Immature natural killer cell (primary cell): ENCODE measurements around the gene SLC13A1. TPM values are rescaled to one million over a fixed set of nuclear protein-coding genes. Genes with fewer than 3 reads are reported as not detected.

Experiments
- DNase-seq, 3 donors: peaks; one replicate each; pipeline ENCODE4 v3.0.0; 2022; ENCODE audit warnings: mixed read lengths in 1 of 3
- H3K27ac Mint-ChIP-seq, 6 donors: one replicate each; pipeline ENCODE4 v1.8.0; 2020; ENCODE audit warnings: mixed read lengths in 6 of 6, mild to moderate bottlenecking in 5 of 6, inconsistent platforms in 4 of 6, moderate library complexity in 3 of 6
- H3K27me3 Mint-ChIP-seq, 3 donors: one replicate each; pipeline ENCODE4 v1.8.0; 2020 to 2021; ENCODE audit warnings: low read depth in 3 of 3, mild to moderate bottlenecking in 3 of 3, mixed read lengths in 3 of 3, moderate library complexity in 3 of 3, inconsistent platforms in 1 of 3
- H3K36me3 Mint-ChIP-seq, 3 donors: one replicate each; pipeline ENCODE4 v1.8.0; 2020; ENCODE audit warnings: mixed read lengths in 3 of 3, inconsistent platforms in 2 of 3, mild to moderate bottlenecking in 2 of 3
- H3K4me1 Mint-ChIP-seq, 2 donors: one replicate each; pipeline ENCODE4 v1.8.0; 2020; ENCODE audit warnings: inconsistent platforms in 2 of 2, mild to moderate bottlenecking in 2 of 2, mixed read lengths in 2 of 2, moderate library complexity in 1 of 2
- H3K4me3 Mint-ChIP-seq, 5 donors: one replicate each; pipeline ENCODE4 v1.8.0; 2020; ENCODE audit warnings: mild to moderate bottlenecking in 5 of 5, mixed read lengths in 5 of 5, inconsistent platforms in 3 of 5, moderate library complexity in 3 of 5
- H3K9me3 Mint-ChIP-seq, 6 donors: one replicate each; pipeline ENCODE4 v1.8.0; 2020; ENCODE audit warnings: mild to moderate bottlenecking in 6 of 6, mixed read lengths in 6 of 6, inconsistent platforms in 4 of 6, moderate library complexity in 3 of 6
- polyA plus RNA-seq, 3 donors: library from polyadenylated mRNA; unstranded; fragments of 300-500 nt; fragmentation: Illumina TruSeq; gene quantifications; one replicate each; pipeline ENCODE4 v1.2.3, GENCODE V29; 2021

Gene SLC13A1
- polyA plus RNA-seq, 3 donors from 2014 or later, result not detected

- DNase-seq, result no peak
- no peaks in the 10 kb centered on the region for H3K4me1 Mint-ChIP-seq
- H3K36me3 Mint-ChIP-seq, result no peaks in the 10 kb centered on the region
- no peaks in the 10 kb centered on the region for H3K27me3 Mint-ChIP-seq
- peaks cover 0 to 43% (median 11%) of the 10 kb centered on the region in 6 donors for H3K9me3 Mint-ChIP-seq
- H3K4me3 Mint-ChIP-seq, result no peak overlapping the region
- H3K27ac Mint-ChIP-seq, result no peak overlapping the region
Measured at GRCh38 chr7:123170333-123171246, 29.2 kb downstream of the SLC13A1 start.

GRCh38 chr7:123169065-123169464 lies 30.7 kb downstream of the SLC13A1 start:
- H3K27me3 Mint-ChIP-seq, result no peaks in the 10 kb centered on the region
- H3K4me1 Mint-ChIP-seq, result no peaks in the 10 kb centered on the region
- no peaks in the 10 kb centered on the region for H3K36me3 Mint-ChIP-seq
- H3K4me3 Mint-ChIP-seq, result no peak overlapping the region
- no peak for DNase-seq
- peaks cover 2 to 39% (median 9%) of the 10 kb centered on the region in 6 donors for H3K9me3 Mint-ChIP-seq
- no peak overlapping the region for H3K27ac Mint-ChIP-seq

- Mint-ChIP-seq H3K4me3 (no peak overlapping the region), H3K27ac (no peak overlapping the region), H3K9me3 (peaks cover 0 to 12% (median 4%) of the 10 kb centered on the region in 6 donors), H3K4me1 (no peaks in the 10 kb centered on the region), H3K27me3 (peaks cover 0 to 3% (median 0%) of the 10 kb centered on the region in 3 donors), H3K36me3 (no peaks in the 10 kb centered on the region)
- no peak for DNase-seq
Measured at GRCh38 chr7:123157606-123158005, 42.2 kb downstream of the SLC13A1 start.

- Mint-ChIP-seq H3K4me1 (no peaks in the 10 kb centered on the region), H3K36me3 (no peaks in the 10 kb centered on the region), H3K4me3 (no peak overlapping the region), H3K27ac (no peak overlapping the region), H3K9me3 (peaks cover 0 to 13% (median 5%) of the 10 kb centered on the region in 6 donors), H3K27me3 (peaks cover 0 to 1% (median 0%) of the 10 kb centered on the region in 3 donors)
- DNase-seq, result no peak
Measured at GRCh38 chr7:123155571-123155970, 44.2 kb downstream of the SLC13A1 start.

- no peak for DNase-seq
- Mint-ChIP-seq H3K4me1 (no peaks in the 10 kb centered on the region), H3K36me3 (no peaks in the 10 kb centered on the region), H3K9me3 (peaks cover 0 to 9% (median 6%) of the 10 kb centered on the region in 6 donors), H3K4me3 (no peak overlapping the region), H3K27ac (no peak overlapping the region), H3K27me3 (peaks cover 0 to 1% (median 0%) of the 10 kb centered on the region in 3 donors)
Measured at GRCh38 chr7:123154231-123154860, 45.4 kb downstream of the SLC13A1 start.

GRCh38 chr7:123151443-123151842 lies 48.3 kb downstream of the SLC13A1 start:
- no peak for DNase-seq
- Mint-ChIP-seq H3K4me1 (no peaks in the 10 kb centered on the region), H3K27me3 (peaks cover 0 to 1% (median 0%) of the 10 kb centered on the region in 3 donors), H3K9me3 (peaks cover 0 to 17% (median 7%) of the 10 kb centered on the region in 6 donors), H3K4me3 (no peak overlapping the region), H3K27ac (no peak overlapping the region), H3K36me3 (no peaks in the 10 kb centered on the region)

- Mint-ChIP-seq H3K9me3 (peaks cover 3 to 25% (median 6%) of the 10 kb centered on the region in 6 donors), H3K4me3 (no peak overlapping the region), H3K27ac (no peak overlapping the region), H3K4me1 (no peaks in the 10 kb centered on the region), H3K27me3 (no peaks in the 10 kb centered on the region), H3K36me3 (peaks cover 0 to 3% (median 0%) of the 10 kb centered on the region in 3 donors)
- DNase-seq, result no peak
Measured at GRCh38 chr7:123148813-123149212, 51.0 kb downstream of the SLC13A1 start.

- DNase-seq, result no peak
- H3K4me1 Mint-ChIP-seq, result no peaks in the 10 kb centered on the region
- no peak overlapping the region for H3K27ac Mint-ChIP-seq
- H3K4me3 Mint-ChIP-seq, result no peak overlapping the region
- H3K36me3 Mint-ChIP-seq, result peaks cover 0 to 3% (median 0%) of the 10 kb centered on the region in 3 donors
- H3K9me3 Mint-ChIP-seq, result peaks cover 2 to 40% (median 17%) of the 10 kb centered on the region in 6 donors
- H3K27me3 Mint-ChIP-seq, result peaks cover 0 to 2% (median 2%) of the 10 kb centered on the region in 3 donors
Measured at GRCh38 chr7:123143252-123144006, 56.3 kb downstream of the SLC13A1 start.

GRCh38 chr7:123140561-123140960 lies 59.2 kb downstream of the SLC13A1 start:
- H3K36me3 Mint-ChIP-seq, result peaks cover 0 to 3% (median 0%) of the 10 kb centered on the region in 3 donors
- H3K4me3 Mint-ChIP-seq, result no peak overlapping the region
- no peak overlapping the region for H3K27ac Mint-ChIP-seq
- peaks cover 5 to 43% (median 18%) of the 10 kb centered on the region in 6 donors for H3K9me3 Mint-ChIP-seq
- H3K4me1 Mint-ChIP-seq, result no peaks in the 10 kb centered on the region
- peaks cover 0 to 2% (median 2%) of the 10 kb centered on the region in 3 donors for H3K27me3 Mint-ChIP-seq
- no peak for DNase-seq

- no peak for DNase-seq
- H3K27ac Mint-ChIP-seq, result no peak overlapping the region
- no peak overlapping the region for H3K4me3 Mint-ChIP-seq
- H3K36me3 Mint-ChIP-seq, result peaks cover 0 to 3% (median 0%) of the 10 kb centered on the region in 3 donors
- no peaks in the 10 kb centered on the region for H3K27me3 Mint-ChIP-seq
- H3K9me3 Mint-ChIP-seq, result peaks cover 5 to 30% (median 13%) of the 10 kb centered on the region in 6 donors
- no peaks in the 10 kb centered on the region for H3K4me1 Mint-ChIP-seq
Measured at GRCh38 chr7:123135960-123136359, 63.8 kb downstream of the SLC13A1 start.

- Mint-ChIP-seq H3K9me3 (peaks cover 5 to 21% (median 13%) of the 10 kb centered on the region in 6 donors), H3K4me1 (no peaks in the 10 kb centered on the region), H3K36me3 (peaks cover 0 to 3% (median 0%) of the 10 kb centered on the region in 3 donors), H3K27ac (no peak overlapping the region), H3K27me3 (no peaks in the 10 kb centered on the region), H3K4me3 (no peak overlapping the region)
- DNase-seq, result no peak
Measured at GRCh38 chr7:123133924-123134323, 65.8 kb downstream of the SLC13A1 start.

- Mint-ChIP-seq H3K4me1 (no peaks in the 10 kb centered on the region), H3K9me3 (peaks cover 3 to 21% (median 15%) of the 10 kb centered on the region in 6 donors), H3K36me3 (peaks cover 0 to 3% (median 0%) of the 10 kb centered on the region in 3 donors), H3K27me3 (no peaks in the 10 kb centered on the region), H3K4me3 (no peak overlapping the region), H3K27ac (no peak overlapping the region)
- DNase-seq, result no peak
Measured at GRCh38 chr7:123131961-123132360, 67.8 kb downstream of the SLC13A1 start.

GRCh38 chr7:123131556-123131955 lies 68.2 kb downstream of the SLC13A1 start:
- Mint-ChIP-seq H3K4me1 (no peaks in the 10 kb centered on the region), H3K9me3 (peaks cover under 1 to 18% (median 15%) of the 10 kb centered on the region in 6 donors), H3K36me3 (peaks cover 0 to 3% (median 0%) of the 10 kb centered on the region in 3 donors), H3K27ac (no peak overlapping the region), H3K4me3 (no peak overlapping the region), H3K27me3 (no peaks in the 10 kb centered on the region)
- no peak for DNase-seq
